DND-41 (cell line): ENCODE results near the gene DLG2.

Experiments used
- ATAC-seq: fragments of 200-7000 bp; cut with Tn5 transposase; 3 replicates; pipeline ENCODE4 v1.9.1; 2021; ENCODE audit warnings: low read depth; ENCODE audit not compliant: insufficient read depth
- DNase-seq: peaks from one replicate; pipeline ENCODE4 v3.0.0-alpha.2; 2020
- H2AFZ ChIP-seq: 2 replicates; pipeline ENCODE4 v1.6.0; 2012; ENCODE audit warnings: low read depth, low read length
- H3K27ac ChIP-seq: 2 replicates; pipeline ENCODE4 v1.5.1; 2012; ENCODE audit warnings: low read length, inconsistent platforms
- H3K27me3 ChIP-seq: fragments of 200-600 bp; sonication (generic); 2 replicates; pipeline ENCODE4 v1.6.0; 2012; ENCODE audit warnings: low read length, mild to moderate bottlenecking, inconsistent platforms; ENCODE audit not compliant: insufficient read depth, poor library complexity
- H3K36me3 ChIP-seq: 2 replicates; pipeline ENCODE4 v1.5.1; 2012; ENCODE audit warnings: low read length, inconsistent platforms; ENCODE audit not compliant: insufficient read depth
- H3K4me1 ChIP-seq: 2 replicates; pipeline ENCODE4 v1.5.1; 2012; ENCODE audit warnings: mild to moderate bottlenecking, low read length; ENCODE audit not compliant: insufficient read depth
- H3K4me2 ChIP-seq: 2 replicates; pipeline ENCODE4 v1.6.0; 2012; ENCODE audit warnings: mild to moderate bottlenecking, moderate library complexity, low read length, inconsistent platforms; ENCODE audit not compliant: insufficient read depth
- H3K4me3 ChIP-seq, 2 experiments: fragments of 200-600 bp in 1 of 2; shearing (Covaris generic) in 1 of 2; 2 replicates each; pipeline ENCODE4 v1.5.1; 2012 to 2016; ENCODE audit warnings: inconsistent platforms in 2 of 2, low read length in 2 of 2, mild to moderate bottlenecking in 2 of 2, low read depth in 1 of 2, moderate library complexity in 1 of 2
- H3K79me2 ChIP-seq: 2 replicates; pipeline ENCODE4 v1.6.0; 2012; ENCODE audit warnings: low read length, inconsistent platforms; ENCODE audit not compliant: insufficient read depth
- H3K9ac ChIP-seq: 2 replicates; pipeline ENCODE4 v1.6.0; 2012; ENCODE audit warnings: low read depth, mild to moderate bottlenecking, inconsistent platforms, low read length, moderate library complexity
- H3K9me3 ChIP-seq: 2 replicates; pipeline ENCODE4 v1.5.1; 2012; ENCODE audit warnings: low read length, moderate library complexity, mild to moderate bottlenecking, inconsistent platforms; ENCODE audit not compliant: insufficient read depth, severe bottlenecking
- H4K20me1 ChIP-seq: 2 replicates; pipeline ENCODE4 v1.6.0; 2012; ENCODE audit warnings: low read length; ENCODE audit not compliant: insufficient read depth
- EZH2 ChIP-seq: IDR thresholded peaks from 3 replicates; pipeline ENCODE4 v1.6.1; 2012; ENCODE audit warnings: borderline replicate concordance, low read depth, mild to moderate bottlenecking, moderate library complexity, low read length, inconsistent platforms; ENCODE audit not compliant: severe bottlenecking
- TF ChIP-seq, protein P1 (sequence below): IDR thresholded peaks from 2 replicates; pipeline ENCODE4 v1.5.1; 2012; ENCODE audit warnings: borderline replicate concordance, low read length, moderate library complexity, mild to moderate bottlenecking; ENCODE audit not compliant: poor library complexity, severe bottlenecking; ENCODE audit errors: extremely low read depth

DLG2 gene

DNA sequence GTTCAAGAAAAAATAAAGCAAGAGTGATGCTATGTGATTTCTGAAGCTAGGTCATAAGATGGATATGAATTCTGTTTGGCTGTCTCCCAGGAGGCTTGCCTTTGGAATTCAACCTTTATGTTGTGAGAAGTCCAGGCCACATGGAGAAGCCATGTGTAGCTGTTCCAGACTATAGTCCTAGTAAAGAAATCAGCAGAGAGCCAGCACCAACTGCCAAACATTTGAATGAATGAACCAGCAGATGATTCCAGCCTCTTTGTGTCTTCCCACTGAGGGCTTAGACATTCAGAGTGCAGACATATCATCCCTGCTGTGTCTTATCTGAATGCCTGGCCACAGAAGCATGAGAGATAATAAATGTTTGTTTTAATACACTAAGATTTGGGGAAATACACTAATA is 1150.6 kb downstream of the DLG2 start:
- no peak overlapping the region for H3K4me3 ChIP-seq
- H3K36me3 ChIP-seq: no peaks in the 10 kb centered on the region
- no peaks in the 10 kb centered on the region for H3K9me3 ChIP-seq
- DNase-seq (no peak), ATAC-seq (no peak)
- no peak overlapping the region for H3K9ac ChIP-seq
- H3K4me1 ChIP-seq: no peaks in the 10 kb centered on the region
- H3K79me2 ChIP-seq: no peaks in the 10 kb centered on the region
- H3K27me3 ChIP-seq: no peaks in the 10 kb centered on the region
- no peak overlapping the region for H3K4me2 ChIP-seq
- H4K20me1 ChIP-seq: no peaks in the 10 kb centered on the region
- no peak for TF ChIP-seq EZH2
- TF ChIP-seq, protein P1, sequence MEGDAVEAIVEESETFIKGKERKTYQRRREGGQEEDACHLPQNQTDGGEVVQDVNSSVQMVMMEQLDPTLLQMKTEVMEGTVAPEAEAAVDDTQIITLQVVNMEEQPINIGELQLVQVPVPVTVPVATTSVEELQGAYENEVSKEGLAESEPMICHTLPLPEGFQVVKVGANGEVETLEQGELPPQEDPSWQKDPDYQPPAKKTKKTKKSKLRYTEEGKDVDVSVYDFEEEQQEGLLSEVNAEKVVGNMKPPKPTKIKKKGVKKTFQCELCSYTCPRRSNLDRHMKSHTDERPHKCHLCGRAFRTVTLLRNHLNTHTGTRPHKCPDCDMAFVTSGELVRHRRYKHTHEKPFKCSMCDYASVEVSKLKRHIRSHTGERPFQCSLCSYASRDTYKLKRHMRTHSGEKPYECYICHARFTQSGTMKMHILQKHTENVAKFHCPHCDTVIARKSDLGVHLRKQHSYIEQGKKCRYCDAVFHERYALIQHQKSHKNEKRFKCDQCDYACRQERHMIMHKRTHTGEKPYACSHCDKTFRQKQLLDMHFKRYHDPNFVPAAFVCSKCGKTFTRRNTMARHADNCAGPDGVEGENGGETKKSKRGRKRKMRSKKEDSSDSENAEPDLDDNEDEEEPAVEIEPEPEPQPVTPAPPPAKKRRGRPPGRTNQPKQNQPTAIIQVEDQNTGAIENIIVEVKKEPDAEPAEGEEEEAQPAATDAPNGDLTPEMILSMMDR: no peak
- H2AFZ ChIP-seq: no peak overlapping the region
- H3K27ac ChIP-seq: no peak overlapping the region

DNA sequence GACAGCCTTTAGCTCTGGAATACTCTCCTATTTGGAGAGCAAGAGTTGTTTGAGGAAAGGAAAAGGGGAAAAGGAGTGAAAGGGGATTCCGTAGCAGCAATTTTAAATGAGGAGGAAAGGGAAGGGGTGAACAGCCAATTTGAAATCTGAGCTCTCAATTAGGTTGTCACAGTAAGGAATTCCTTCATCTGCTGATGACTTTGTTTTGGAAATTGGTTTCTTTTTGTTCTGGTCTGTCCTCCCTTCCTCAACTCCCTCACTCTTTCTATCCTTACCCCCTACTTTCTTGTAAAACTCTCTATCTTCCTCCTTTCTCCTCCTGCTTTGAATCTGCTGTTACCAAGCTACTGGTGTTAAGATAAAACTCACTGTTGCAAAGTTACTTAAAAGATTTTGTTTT is 1155.6 kb downstream of the DLG2 start:
- no peaks in the 10 kb centered on the region for H3K36me3 ChIP-seq
- H3K79me2 ChIP-seq: no peaks in the 10 kb centered on the region
- H3K9me3 ChIP-seq: no peaks in the 10 kb centered on the region
- DNase-seq (no peak), ATAC-seq (no peak)
- no peak overlapping the region for H3K4me3 ChIP-seq
- no peaks in the 10 kb centered on the region for H3K4me1 ChIP-seq
- H3K9ac ChIP-seq: no peak overlapping the region
- no peak for TF ChIP-seq EZH2
- TF ChIP-seq, protein P1: no peak
- H2AFZ ChIP-seq: no peak overlapping the region
- no peaks in the 10 kb centered on the region for H4K20me1 ChIP-seq
- H3K27me3 ChIP-seq: no peaks in the 10 kb centered on the region
- no peak overlapping the region for H3K27ac ChIP-seq
- no peak overlapping the region for H3K4me2 ChIP-seq

DNA sequence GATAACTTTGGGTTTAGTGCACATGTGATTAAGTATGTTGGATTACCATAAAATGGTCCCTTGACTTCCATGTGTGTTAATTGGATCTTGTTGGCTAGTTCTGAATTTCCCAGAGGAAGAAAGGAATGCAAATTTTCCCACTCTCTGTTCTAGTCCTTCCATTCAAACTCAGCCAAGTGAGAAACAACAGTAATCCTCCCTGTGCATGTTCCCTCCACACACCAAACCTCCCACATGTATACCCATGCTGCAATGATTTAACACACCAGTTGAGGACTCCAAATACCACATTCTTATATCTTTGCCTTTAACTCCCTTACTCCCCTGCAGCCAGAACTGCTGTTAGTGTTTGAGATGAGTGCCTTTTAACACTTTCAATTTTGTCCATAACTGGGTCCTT is 1158.9 kb downstream of the DLG2 start:
- Histone ChIP-seq H3K27ac (no peak overlapping the region), H3K4me1 (no peaks in the 10 kb centered on the region), H3K27me3 (no peaks in the 10 kb centered on the region), H3K4me2 (no peak overlapping the region), H4K20me1 (no peaks in the 10 kb centered on the region), H3K9ac (no peak overlapping the region), H3K36me3 (no peaks in the 10 kb centered on the region), H3K9me3 (no peaks in the 10 kb centered on the region), H3K4me3 (no peak overlapping the region), H2AFZ (no peak overlapping the region), H3K79me2 (no peaks in the 10 kb centered on the region)
- TF ChIP-seq, protein P1: no peak
- TF ChIP-seq EZH2: no peak
- ATAC-seq (no peak), DNase-seq (no peak)

DNA sequence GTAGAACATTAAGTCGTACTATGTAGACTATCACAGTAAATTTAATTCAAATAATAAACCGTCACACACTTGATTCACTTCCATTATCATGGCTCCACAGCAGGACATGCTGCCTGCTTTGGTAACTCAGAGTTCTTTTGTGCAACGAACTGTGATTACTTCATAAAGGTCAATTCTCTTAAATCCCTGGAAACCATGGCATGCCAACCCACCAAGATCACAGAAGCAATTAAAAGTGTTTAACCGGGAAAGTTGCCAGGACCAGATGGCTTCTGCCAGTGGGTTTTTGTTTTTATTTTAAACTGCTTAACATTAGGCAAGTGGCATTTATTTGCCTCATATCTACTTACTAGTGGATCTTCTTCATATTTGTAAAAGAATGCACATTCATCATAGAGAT is 1162.1 kb downstream of the DLG2 start:
- Histone ChIP-seq H3K9me3 (no peaks in the 10 kb centered on the region), H3K4me3 (no peak overlapping the region), H3K27ac (no peak overlapping the region), H3K4me1 (no peaks in the 10 kb centered on the region), H4K20me1 (no peaks in the 10 kb centered on the region), H3K36me3 (no peaks in the 10 kb centered on the region), H3K9ac (no peak overlapping the region), H3K4me2 (no peak overlapping the region), H3K27me3 (no peaks in the 10 kb centered on the region), H2AFZ (no peak overlapping the region), H3K79me2 (no peaks in the 10 kb centered on the region)
- DNase-seq (no peak), ATAC-seq (no peak)
- TF ChIP-seq EZH2: no peak
- TF ChIP-seq, protein P1: no peak
